Neuronal stem cell (in vitro differentiated cells): Measurements from ENCODE around the gene MAP3K5.

Source experiments
- DNase-seq: peaks from one replicate; pipeline ENCODE4 v3.0.0-alpha.2; 2013; ENCODE audit warnings: low spot score
- H2AFZ ChIP-seq: one replicate; pipeline ENCODE4 v1.6.1; 2013; ENCODE audit warnings: mild to moderate bottlenecking, low read length, inconsistent platforms
- H2AK5ac ChIP-seq: 2 replicates; pipeline ENCODE4 v1.6.1; 2013; ENCODE audit warnings: low read depth, mild to moderate bottlenecking, inconsistent platforms, low read length, moderate library complexity, mixed read lengths
- H2BK120ac ChIP-seq: 2 replicates; pipeline ENCODE4 v1.6.1; 2013; ENCODE audit warnings: low read depth, mild to moderate bottlenecking, inconsistent platforms, low read length, moderate library complexity, mixed read lengths
- H2BK12ac ChIP-seq: one replicate; pipeline ENCODE4 v1.6.1; 2013; ENCODE audit warnings: low read length, inconsistent platforms
- H2BK15ac ChIP-seq: 2 replicates; pipeline ENCODE4 v1.6.1; 2013; ENCODE audit warnings: mild to moderate bottlenecking, low read length, inconsistent platforms, mixed read lengths
- H2BK5ac ChIP-seq: one replicate; pipeline ENCODE4 v1.6.1; 2013; ENCODE audit warnings: inconsistent platforms, mild to moderate bottlenecking, low read length, moderate library complexity
- H3K14ac ChIP-seq: one replicate; pipeline ENCODE4 v1.6.1; 2013; ENCODE audit warnings: low read length, inconsistent platforms
- H3K18ac ChIP-seq: 2 replicates; pipeline ENCODE4 v1.6.1; 2013; ENCODE audit warnings: low read length, inconsistent platforms
- H3K23ac ChIP-seq: 2 replicates; pipeline ENCODE4 v1.6.1; 2013; ENCODE audit warnings: low read depth, mild to moderate bottlenecking, mixed read lengths, low read length, inconsistent platforms; ENCODE audit not compliant: poor library complexity
- H3K27ac ChIP-seq: replicated peaks from 3 replicates; pipeline ENCODE4 v1.5.1; 2013; ENCODE audit warnings: low read length, inconsistent platforms
- H3K27me3 ChIP-seq, 3 experiments: 2 replicates each; pipeline ENCODE4 v1.6.1; 2013; ENCODE audit warnings: low read length in 3 of 3, mild to moderate bottlenecking in 2 of 3, inconsistent platforms in 1 of 3, low read depth in 1 of 3, mixed read lengths in 1 of 3, moderate library complexity in 1 of 3; ENCODE audit not compliant: control insufficient read depth in 3 of 3, insufficient read depth in 3 of 3
- H3K36me3 ChIP-seq, 2 donors: replicated peaks in 1 of 2; 2 replicates each; pipeline ENCODE4 v1.6.1; 2013; ENCODE audit warnings: low read length in 2 of 2; ENCODE audit not compliant: control insufficient read depth in 2 of 2, insufficient read depth in 2 of 2
- H3K4ac ChIP-seq: 2 replicates; pipeline ENCODE4 v1.6.1; 2013; ENCODE audit warnings: inconsistent platforms, mild to moderate bottlenecking, low read length, moderate library complexity
- H3K4me1 ChIP-seq, 2 donors: 1 replicate in 1 of 2; 2 replicates in 1 of 2; pipeline ENCODE4 v1.6.1; 2013; ENCODE audit warnings: low read length in 2 of 2, low read depth in 1 of 2; ENCODE audit not compliant: control insufficient read depth in 2 of 2, insufficient read depth in 1 of 2
- H3K4me2 ChIP-seq: one replicate; pipeline ENCODE4 v1.6.1; 2013; ENCODE audit warnings: mild to moderate bottlenecking, low read length, inconsistent platforms; ENCODE audit not compliant: insufficient read depth, poor library complexity, severe bottlenecking
- H3K4me3 ChIP-seq, 2 donors: 2 replicates each; pipeline ENCODE4 v1.5.1; 2013; ENCODE audit warnings: low read length in 2 of 2, mild to moderate bottlenecking in 2 of 2, inconsistent platforms in 1 of 2, moderate library complexity in 1 of 2
- H3K79me1 ChIP-seq: one replicate; pipeline ENCODE4 v1.6.1; 2013; ENCODE audit warnings: low read depth, mild to moderate bottlenecking, inconsistent platforms, low read length, moderate library complexity
- H3K9ac ChIP-seq: one replicate; pipeline ENCODE4 v1.6.1; 2013; ENCODE audit warnings: mild to moderate bottlenecking, low read depth, low read length, inconsistent platforms; ENCODE audit not compliant: poor library complexity
- H3K9me3 ChIP-seq, 2 donors: replicated peaks in 1 of 2; 2 replicates each; pipeline versions ENCODE3 to v1.6.1; 2013; ENCODE audit warnings: low read length in 2 of 2, mild to moderate bottlenecking in 2 of 2, inconsistent platforms in 1 of 2, low read depth in 1 of 2, mixed read lengths in 1 of 2, moderate library complexity in 1 of 2; ENCODE audit not compliant: control insufficient read depth in 2 of 2, insufficient read depth in 1 of 2
- H4K8ac ChIP-seq: one replicate; pipeline ENCODE4 v1.6.1; 2013; ENCODE audit warnings: low read depth, mild to moderate bottlenecking, inconsistent platforms, low read length, moderate library complexity
- H4K91ac ChIP-seq: one replicate; pipeline ENCODE4 v1.6.1; 2013; ENCODE audit warnings: low read length, low read depth, mild to moderate bottlenecking, inconsistent platforms; ENCODE audit not compliant: poor library complexity
- WGBS, 2 donors: extraction: QIAGEN DNeasy Blood & Tissue Kit; methylation state at CpG; one replicate each; pipeline ENCODE4 v1.1.7; 2013; ENCODE audit warnings: missing lambda C conversion rate in 2 of 2, mixed read lengths in 1 of 2; ENCODE audit not compliant: insufficient read length in 2 of 2, insufficient replicate concordance in 1 of 2; ENCODE audit errors: extremely low coverage in 2 of 2; 5-methylcytosine and 5-hydroxymethylcytosine counted together

Gene MAP3K5

GRCh38 chr6:136784271-136784664 lies 8.0 kb downstream of the MAP3K5 start:
- no peak for DNase-seq

GRCh38 chr6:136783495-136784270 lies 8.6 kb downstream of the MAP3K5 start:
- peaks cover 0 to 24% (median 0%) of the 10 kb centered on the region in 3 experiments for H3K27me3 ChIP-seq
- no peak overlapping the region for H2AFZ ChIP-seq
- no peak overlapping the region for H2BK15ac ChIP-seq
- no peak overlapping the region for H4K8ac ChIP-seq
- no peak for DNase-seq
- no peak overlapping the region for H2BK12ac ChIP-seq
- WGBS, 2 donors: no CpG with 5 or more reads among the region's 9 CpGs
- no peak overlapping the region for H2BK5ac ChIP-seq
- no peak overlapping the region for H4K91ac ChIP-seq
- H2AK5ac ChIP-seq: no peak overlapping the region
- no peak overlapping the region for H3K4me3 ChIP-seq
- peaks cover 0 to 2% of the 10 kb centered on the region in 2 donors for H3K4me1 ChIP-seq
- no peak overlapping the region for H3K4ac ChIP-seq
- no peak overlapping the region for H2BK120ac ChIP-seq
- H3K79me1 ChIP-seq: no peaks in the 10 kb centered on the region
- no peak overlapping the region for H3K4me2 ChIP-seq
- no peak overlapping the region for H3K14ac ChIP-seq
- H3K18ac ChIP-seq: no peak overlapping the region
- no peak overlapping the region for H3K27ac ChIP-seq
- H3K9me3 ChIP-seq: no peaks in the 10 kb centered on the region
- H3K9ac ChIP-seq: no peak overlapping the region
- no peaks in the 10 kb centered on the region for H3K36me3 ChIP-seq
- H3K23ac ChIP-seq: no peak overlapping the region

More at GRCh38 chr6:136784271-136784664, 8.0 kb downstream of the MAP3K5 start:
- no peak overlapping the region for H2AFZ ChIP-seq
- H3K14ac ChIP-seq: no peak overlapping the region
- H2BK5ac ChIP-seq: no peak overlapping the region
- no peak overlapping the region for H3K4ac ChIP-seq
- no CpG with 5 or more reads among the region's 8 CpGs for WGBS, 2 donors
- no peak overlapping the region for H3K23ac ChIP-seq
- H4K91ac ChIP-seq: no peak overlapping the region
- no peak overlapping the region for H2BK120ac ChIP-seq
- H3K9me3 ChIP-seq: no peaks in the 10 kb centered on the region
- H3K9ac ChIP-seq: no peak overlapping the region
- H3K36me3 ChIP-seq: no peaks in the 10 kb centered on the region
- H4K8ac ChIP-seq: no peak overlapping the region
- no peak overlapping the region for H3K27ac ChIP-seq
- H3K4me2 ChIP-seq: no peak overlapping the region
- no peak overlapping the region for H2AK5ac ChIP-seq
- no peak overlapping the region for H2BK12ac ChIP-seq
- H3K79me1 ChIP-seq: no peaks in the 10 kb centered on the region
- no peak overlapping the region for H2BK15ac ChIP-seq
- peaks cover 0 to 2% of the 10 kb centered on the region in 2 donors for H3K4me1 ChIP-seq
- no peak overlapping the region for H3K4me3 ChIP-seq
- H3K27me3 ChIP-seq: peaks cover 0 to 30% (median under 1%) of the 10 kb centered on the region in 3 experiments
- no peak overlapping the region for H3K18ac ChIP-seq

- WGBS, 2 donors: no CpG with 5 or more reads among the region's 6 CpGs
- Histone ChIP-seq H2BK5ac (no peak overlapping the region), H2BK15ac (no peak overlapping the region), H3K36me3 (no peaks in the 10 kb centered on the region), H3K18ac (no peak overlapping the region), H4K91ac (no peak overlapping the region), H3K4me3 (no peak overlapping the region), H3K14ac (no peak overlapping the region), H3K79me1 (no peaks in the 10 kb centered on the region), H3K23ac (no peak overlapping the region), H3K9ac (no peak overlapping the region), H2AK5ac (no peak overlapping the region), H3K27me3 (peaks cover 0 to 18% (median 0%) of the 10 kb centered on the region in 3 experiments), H2AFZ (no peak overlapping the region), H3K4ac (no peak overlapping the region), H4K8ac (no peak overlapping the region), H3K4me1 (peaks cover 0 to 2% of the 10 kb centered on the region in 2 donors), H2BK12ac (no peak overlapping the region), H2BK120ac (no peak overlapping the region), H3K4me2 (no peak overlapping the region), H3K9me3 (no peaks in the 10 kb centered on the region), H3K27ac (no peak overlapping the region)
- no peak for DNase-seq
These were observed 9.3 kb downstream of the MAP3K5 start for GRCh38 chr6:136783021-136783420.

- H3K27ac ChIP-seq: no peak overlapping the region
These were observed 10.1 kb downstream of the MAP3K5 start for GRCh38 chr6:136782021-136782770.

More at GRCh38 chr6:136782021-136782770, 10.1 kb downstream of the MAP3K5 start:
- Histone ChIP-seq H3K18ac (no peak overlapping the region), H3K27me3 (peaks cover 0 to 11% (median 0%) of the 10 kb centered on the region in 3 experiments), H3K36me3 (no peaks in the 10 kb centered on the region), H2BK12ac (no peak overlapping the region), H3K4ac (no peak overlapping the region), H2AFZ (no peak overlapping the region), H2BK5ac (no peak overlapping the region), H4K8ac (no peak overlapping the region), H3K23ac (no peak overlapping the region), H3K79me1 (no peaks in the 10 kb centered on the region), H2BK120ac (no peak overlapping the region), H4K91ac (no peak overlapping the region), H2AK5ac (no peak overlapping the region), H3K9me3 (no peaks in the 10 kb centered on the region), H3K4me2 (no peak overlapping the region), H2BK15ac (no peak overlapping the region), H3K4me3 (no peak overlapping the region), H3K9ac (no peak overlapping the region), H3K4me1 (peaks cover 0 to 2% of the 10 kb centered on the region in 2 donors), H3K14ac (no peak overlapping the region)
- no peak for DNase-seq
- no CpG with 5 or more reads among the region's 1 CpG for WGBS, 2 donors
